Measurements from ENCODE around the gene NDUFA5.

DNA sequence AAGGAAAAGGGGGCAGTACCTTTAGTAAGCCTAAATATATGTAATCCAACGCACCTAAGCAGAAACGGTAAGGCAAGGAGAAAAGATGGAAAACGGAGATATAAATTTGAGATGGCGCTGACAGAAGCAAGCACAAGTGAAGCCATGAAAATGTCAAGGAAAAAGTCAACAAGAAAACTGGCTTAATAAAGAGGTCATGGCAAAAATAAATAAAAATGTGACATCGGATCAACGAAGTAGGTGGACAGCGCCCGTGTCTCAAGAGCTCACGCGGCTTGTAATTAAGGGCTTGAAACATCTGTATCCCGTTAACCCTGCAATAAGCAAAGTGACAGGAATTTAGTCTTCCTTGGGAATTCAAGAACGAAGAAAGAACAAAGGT is 611 bp downstream of the NDUFA5 start:
- TF ChIP-seq, protein P1, sequence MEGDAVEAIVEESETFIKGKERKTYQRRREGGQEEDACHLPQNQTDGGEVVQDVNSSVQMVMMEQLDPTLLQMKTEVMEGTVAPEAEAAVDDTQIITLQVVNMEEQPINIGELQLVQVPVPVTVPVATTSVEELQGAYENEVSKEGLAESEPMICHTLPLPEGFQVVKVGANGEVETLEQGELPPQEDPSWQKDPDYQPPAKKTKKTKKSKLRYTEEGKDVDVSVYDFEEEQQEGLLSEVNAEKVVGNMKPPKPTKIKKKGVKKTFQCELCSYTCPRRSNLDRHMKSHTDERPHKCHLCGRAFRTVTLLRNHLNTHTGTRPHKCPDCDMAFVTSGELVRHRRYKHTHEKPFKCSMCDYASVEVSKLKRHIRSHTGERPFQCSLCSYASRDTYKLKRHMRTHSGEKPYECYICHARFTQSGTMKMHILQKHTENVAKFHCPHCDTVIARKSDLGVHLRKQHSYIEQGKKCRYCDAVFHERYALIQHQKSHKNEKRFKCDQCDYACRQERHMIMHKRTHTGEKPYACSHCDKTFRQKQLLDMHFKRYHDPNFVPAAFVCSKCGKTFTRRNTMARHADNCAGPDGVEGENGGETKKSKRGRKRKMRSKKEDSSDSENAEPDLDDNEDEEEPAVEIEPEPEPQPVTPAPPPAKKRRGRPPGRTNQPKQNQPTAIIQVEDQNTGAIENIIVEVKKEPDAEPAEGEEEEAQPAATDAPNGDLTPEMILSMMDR (conservative IDR thresholded peaks at IDR 0.05; ENCODE audit: low read length), result no peak
- no peak for TF ChIP-seq EZH2phosphoT487 (IDR thresholded peaks at IDR 0.05; ENCODE audit: borderline replicate concordance, low read depth, low read length)
